Glomerular endothelial cell (primary cell): ENCODE data around the gene PAN3. TPM values are rescaled to one million over a fixed set of nuclear protein-coding genes. Genes with fewer than 3 reads are reported as not detected.
A peak's percentile ranks its signal among the peaks of the same experiment; 100 is the strongest.
"Not testable (repeated sequence)": the region's sequence is repeated elsewhere in the genome, so short reads cannot be mapped to it uniquely, and the experiment has no call there.

ENCODE experiments used
- DNase-seq: peaks from one replicate; pipeline ENCODE4 v3.0.0-alpha.2; 2011; ENCODE audit warnings: low read depth, low spot score; ENCODE audit errors: extremely low read depth
- total RNA-seq: library from RNA; depleted of rRNA; stranded (reverse); fragments of >200 nt; gene quantifications from 2 replicates; pipeline ENCODE4 v1.2.3, GENCODE V29; 2015

The PAN3 gene, protein sequence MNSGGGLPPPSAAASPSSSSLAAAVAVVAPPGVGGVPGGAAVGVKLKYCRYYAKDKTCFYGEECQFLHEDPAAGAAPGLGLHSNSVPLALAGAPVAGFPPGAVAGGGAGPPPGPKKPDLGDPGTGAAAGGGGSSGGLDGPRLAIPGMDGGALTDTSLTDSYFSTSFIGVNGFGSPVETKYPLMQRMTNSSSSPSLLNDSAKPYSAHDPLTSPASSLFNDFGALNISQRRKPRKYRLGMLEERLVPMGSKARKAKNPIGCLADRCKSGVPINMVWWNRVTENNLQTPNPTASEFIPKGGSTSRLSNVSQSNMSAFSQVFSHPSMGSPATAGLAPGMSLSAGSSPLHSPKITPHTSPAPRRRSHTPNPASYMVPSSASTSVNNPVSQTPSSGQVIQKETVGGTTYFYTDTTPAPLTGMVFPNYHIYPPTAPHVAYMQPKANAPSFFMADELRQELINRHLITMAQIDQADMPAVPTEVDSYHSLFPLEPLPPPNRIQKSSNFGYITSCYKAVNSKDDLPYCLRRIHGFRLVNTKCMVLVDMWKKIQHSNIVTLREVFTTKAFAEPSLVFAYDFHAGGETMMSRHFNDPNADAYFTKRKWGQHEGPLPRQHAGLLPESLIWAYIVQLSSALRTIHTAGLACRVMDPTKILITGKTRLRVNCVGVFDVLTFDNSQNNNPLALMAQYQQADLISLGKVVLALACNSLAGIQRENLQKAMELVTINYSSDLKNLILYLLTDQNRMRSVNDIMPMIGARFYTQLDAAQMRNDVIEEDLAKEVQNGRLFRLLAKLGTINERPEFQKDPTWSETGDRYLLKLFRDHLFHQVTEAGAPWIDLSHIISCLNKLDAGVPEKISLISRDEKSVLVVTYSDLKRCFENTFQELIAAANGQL
- 15.7 and 27.4 TPM in 2 replicates for total RNA-seq

DNA sequence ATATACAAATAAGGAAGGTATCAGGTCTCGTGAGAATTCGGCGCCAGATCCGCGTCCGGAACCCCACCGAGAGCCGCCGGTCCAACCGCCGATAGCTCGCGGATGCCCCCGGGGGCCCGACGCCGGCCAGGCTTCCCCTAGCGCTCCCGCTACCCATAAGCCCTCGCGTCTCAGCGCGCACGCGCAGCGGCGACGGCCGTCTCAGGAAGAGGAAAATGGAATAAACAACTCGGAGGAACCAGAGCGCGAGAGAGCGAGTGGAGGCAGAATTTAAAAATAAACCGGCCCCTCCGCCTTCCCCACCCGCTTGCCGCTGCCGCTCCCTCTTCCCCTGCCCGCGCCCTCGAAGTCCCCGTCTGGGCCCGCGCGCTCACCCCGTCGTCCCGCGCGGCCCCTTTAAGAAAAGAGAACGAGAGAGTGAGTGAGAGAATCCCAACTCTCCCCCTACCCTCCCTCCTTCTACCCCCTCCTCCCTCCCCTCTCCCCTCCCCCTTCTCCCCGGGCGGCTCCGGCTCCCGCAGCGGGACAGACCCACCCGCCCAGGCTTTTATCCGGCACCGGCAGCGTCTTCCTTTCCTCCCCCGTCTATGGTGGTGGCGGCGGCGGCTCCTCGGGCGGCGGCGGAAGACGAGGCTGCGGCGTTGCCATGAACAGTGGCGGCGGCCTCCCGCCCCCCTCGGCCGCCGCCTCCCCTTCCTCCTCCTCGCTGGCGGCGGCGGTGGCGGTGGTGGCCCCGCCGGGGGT is at the start of gene PAN3:
TSS of gene PAN3 (plus strand) at position 534 of the 744 bp plus-strand sequence. CDS start at position 647, 113 bp downstream.
- peak; percentile 47 for DNase-seq

DNA sequence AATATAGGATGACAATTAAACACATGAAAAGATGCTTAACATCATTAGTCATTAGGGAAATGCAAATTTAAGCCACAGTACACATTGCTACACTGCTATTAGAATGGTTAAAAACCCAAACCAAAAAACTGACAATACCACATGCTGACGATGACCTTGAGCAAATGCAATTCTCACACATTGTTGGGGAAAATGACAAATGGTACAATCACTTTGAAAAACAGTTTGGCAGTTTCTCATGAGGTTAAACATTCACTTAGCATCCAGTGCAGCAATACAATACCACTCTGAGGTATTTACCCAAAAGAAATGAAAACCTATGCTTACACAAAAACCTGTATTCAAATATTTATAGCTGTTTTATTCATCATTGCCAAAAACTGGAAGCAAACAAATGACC is 49.3 kb upstream of the PAN3 start:
- DNase-seq, result no peak

DNA sequence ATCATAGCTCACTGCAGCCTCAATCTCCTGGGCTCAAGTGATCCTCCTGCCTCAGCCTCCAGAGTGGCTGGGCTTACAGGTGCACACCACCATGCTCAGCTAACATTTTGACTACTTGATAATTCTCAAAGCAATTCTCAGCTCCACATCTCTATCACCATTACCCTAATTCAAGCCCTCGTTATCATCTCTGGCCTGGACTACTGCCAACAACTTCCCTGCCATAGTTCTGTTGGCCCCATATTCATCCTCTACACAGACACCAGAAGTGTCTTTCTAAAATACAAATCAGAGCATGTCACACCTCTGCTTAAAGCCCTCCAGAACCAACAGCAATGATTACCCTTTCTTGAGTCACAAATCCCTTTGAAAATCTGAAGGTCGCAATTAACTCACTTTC is 45.9 kb upstream of the PAN3 start:
- DNase-seq, result no peak

DNA sequence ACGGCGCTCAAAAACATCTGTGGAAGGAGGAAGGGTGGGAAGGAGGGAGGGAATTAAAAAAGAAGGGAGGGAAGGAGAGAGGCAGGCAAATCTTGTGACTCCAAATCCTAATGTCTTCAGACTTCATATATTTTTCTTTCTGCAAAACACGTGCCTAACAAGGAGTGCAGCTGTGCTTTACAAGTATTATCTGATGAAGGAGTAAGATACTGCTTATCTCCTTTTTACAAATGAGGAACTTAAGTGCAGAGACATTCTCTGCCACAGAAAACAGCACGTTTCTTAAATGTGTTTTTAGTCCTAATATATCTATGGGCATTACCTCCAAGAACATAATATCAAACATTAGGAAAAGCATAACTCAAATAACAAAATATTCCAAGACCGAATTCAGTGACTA is 44.5 kb upstream of the PAN3 start:
- no peak for DNase-seq

DNA sequence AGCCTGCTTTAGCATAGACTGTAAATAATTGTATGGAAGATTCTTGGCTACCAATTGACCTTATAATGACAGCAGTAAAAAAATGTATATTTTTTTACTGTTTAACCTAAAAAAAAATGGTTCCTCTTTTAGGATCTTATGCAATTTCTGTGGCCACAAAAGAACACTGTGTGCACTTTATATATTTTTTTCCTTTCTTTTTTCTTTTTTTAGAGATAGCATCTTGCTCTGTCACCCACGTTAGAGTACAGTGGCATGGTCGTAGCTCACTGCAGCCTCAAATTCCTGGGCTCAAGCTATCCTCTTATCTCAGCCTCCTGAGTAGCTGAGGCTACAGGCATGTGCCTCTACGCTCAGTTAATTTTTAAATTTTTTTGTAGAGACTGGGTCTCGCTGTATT is 44.0 kb upstream of the PAN3 start:
- no peak for DNase-seq

DNA sequence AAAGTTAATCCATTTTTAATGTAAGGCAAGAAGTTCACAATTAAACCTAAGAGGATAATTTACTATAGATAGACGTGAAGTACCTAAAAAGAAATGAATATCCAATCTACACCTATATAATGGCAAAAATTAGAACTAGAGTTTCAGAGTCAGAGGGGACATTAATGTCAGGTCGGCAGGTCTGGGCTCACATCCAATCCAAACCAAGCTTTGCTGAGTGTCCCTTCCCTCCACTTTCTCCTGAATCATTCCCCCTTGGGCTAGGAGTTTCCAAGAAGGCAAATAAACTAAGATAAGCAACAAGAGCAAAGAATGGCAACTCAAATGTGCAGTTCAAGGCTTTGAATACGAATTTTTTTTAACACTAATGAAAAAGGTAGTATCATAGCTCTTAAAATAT is 40.8 kb upstream of the PAN3 start:
- no peak for DNase-seq

DNA sequence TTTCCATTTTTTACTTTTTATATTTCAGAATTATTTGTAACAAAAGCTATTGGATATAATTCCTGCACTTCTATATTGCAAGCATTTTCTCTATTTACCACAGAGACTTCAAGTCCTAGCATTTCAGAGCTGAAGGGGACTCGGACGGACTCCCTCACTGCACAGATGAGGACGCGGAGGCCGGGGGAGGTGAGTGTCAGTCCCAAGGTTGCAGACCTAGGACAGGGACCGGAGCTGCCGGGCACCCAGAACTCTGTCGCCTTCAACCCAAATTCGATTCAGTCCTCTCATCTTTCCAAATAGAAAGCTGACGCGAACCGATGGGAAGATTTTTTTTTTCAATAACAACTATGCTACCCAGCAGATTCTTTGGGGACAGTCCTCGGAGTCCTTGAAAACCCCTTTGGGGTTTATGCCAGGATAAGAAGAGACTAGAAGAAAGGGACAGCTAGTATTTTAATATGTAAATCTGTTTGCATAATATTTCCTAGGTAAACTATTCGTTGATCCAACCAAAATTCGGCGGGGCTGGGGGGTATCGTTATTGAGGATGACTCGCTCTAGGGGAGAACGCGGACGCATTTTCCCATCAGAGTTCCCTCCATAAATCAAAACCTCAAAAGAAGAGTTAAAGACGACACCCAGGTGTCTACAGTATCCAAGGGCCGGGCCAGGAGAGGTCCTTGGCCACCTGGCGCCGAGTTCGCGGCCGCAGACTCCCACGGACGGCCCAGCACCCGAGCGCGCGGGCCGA is 38.8 kb upstream of the PAN3 start:
- no peak for DNase-seq

DNA sequence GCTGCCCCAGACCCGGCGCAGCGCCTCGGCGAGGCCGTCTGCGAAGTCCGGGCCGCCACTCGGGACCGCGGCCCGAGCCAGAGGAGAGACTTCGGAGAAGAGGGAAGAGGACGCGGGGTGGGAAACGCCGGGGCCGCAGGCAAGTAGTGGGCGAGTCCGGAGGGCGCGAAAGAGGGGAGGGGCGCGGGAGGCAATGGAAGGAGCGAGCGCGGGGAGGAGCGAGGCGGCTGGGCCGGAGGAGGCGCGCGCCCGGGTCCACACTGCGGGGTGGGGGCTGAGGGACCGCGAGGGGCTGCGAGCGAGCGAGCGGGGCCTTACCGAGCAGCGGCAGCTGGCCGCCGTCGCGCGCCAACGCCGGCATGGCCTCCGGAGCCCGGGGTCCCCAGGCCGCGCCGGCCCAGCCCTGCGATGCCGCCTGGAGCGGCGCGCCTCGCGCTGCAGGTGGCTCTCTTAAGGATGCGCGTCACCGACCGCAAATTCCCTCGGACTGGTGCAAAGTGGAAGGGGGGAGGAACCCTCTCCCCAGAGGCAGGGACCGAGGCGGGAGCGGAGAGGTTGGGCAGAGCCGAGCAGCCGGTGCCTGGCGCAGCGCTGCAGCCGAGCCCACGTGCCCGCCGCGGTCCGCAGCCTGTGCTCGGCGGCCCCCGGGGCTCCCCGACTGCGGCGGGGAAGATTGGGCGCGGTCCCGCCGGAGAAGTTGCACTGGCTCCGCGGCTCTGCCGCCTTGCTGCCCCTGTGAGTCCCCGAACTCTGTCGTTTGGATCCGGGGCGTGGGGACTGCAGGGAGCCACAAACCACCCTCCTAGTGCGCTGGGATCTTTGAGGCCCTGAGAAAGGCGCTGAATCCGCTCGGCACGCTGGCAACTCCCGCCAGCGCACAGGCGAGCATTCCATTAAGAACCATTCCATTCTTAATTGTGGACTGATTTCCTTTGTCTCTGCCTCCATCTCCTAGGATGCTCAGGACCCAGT is 37.9 kb upstream of the PAN3 start, which contains the start of gene FLT3:
TSS of gene FLT3 (minus strand) at position 427 of the 972 bp plus-strand sequence. CDS start at position 361, 66 bp downstream.
- no peak for DNase-seq

DNA sequence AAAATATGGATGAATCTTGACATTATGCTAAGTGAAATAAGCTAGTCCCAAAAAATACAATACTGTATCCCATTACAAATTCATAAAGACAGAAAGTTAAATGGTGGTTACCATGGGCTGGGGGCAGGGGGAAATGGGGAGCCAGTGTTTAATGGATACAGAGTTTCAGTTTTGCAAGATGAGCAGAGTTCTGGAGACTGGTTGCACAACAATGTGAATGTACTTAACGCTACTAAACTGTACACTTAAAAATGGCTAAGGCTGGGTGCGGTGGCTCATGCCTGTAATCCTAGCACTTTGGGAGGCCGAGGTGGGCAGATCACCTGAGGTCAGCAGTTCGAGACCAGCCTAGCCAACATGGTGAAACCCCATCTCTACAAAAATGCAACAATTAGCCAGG is 36.5 kb upstream of the PAN3 start:
- not testable (repeated sequence) for DNase-seq

DNA sequence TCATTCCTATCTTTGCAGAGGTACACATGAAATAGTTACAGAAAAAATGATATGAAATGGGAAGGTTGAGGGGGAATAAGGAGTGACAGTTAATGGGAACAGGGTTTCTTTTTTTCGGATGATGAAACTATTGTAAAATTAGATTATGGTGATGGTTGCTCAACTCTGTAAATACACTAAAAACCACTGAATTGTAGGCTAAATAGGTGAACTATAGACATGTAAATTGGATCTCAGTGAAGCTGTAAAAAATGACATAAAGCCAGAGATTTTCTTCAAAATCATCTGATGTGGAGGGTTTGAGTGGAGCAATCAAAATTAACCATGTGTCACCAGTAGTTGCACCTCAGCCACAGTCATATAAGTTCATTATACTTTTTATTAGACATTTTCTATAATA is 31.4 kb upstream of the PAN3 start:
- no peak for DNase-seq

DNA sequence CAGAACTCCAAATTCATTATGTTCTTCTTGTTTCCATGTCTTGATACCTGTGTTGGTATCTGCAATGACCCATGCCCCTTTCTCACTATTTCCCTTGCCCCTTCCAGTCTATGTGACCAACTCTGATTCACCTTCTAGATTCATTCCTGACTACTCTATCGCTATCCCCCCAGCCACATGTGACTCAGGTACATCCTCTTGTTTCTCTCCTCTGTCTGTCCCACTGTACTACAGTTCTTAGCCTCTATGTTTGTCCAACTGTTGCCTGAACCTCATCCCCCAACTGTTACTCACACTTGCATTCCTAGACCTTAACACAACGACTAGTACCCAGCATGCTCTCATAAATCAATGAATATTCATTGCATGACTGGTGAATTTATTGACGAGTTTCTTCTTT is 27.9 kb upstream of the PAN3 start:
- DNase-seq, result no peak

DNA sequence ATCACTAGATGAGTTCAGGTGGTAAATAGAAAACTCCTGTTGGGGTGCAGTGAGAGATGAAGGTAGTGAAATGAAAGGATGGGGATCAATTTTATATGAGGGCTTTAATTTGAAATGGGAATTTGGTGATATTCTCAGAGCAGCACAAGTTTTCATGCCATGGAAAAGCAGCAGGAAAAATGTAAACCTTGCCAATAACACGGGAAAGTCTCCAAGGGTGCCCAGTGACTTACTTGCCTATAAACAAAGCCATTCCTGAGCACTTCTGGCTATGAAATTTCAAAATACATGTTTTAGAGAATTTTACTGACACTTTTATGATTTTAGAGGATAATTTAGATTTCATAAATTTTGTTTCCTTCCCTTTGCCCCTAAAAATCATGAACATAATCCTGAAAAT is 21.6 kb upstream of the PAN3 start:
- no peak for DNase-seq

DNA sequence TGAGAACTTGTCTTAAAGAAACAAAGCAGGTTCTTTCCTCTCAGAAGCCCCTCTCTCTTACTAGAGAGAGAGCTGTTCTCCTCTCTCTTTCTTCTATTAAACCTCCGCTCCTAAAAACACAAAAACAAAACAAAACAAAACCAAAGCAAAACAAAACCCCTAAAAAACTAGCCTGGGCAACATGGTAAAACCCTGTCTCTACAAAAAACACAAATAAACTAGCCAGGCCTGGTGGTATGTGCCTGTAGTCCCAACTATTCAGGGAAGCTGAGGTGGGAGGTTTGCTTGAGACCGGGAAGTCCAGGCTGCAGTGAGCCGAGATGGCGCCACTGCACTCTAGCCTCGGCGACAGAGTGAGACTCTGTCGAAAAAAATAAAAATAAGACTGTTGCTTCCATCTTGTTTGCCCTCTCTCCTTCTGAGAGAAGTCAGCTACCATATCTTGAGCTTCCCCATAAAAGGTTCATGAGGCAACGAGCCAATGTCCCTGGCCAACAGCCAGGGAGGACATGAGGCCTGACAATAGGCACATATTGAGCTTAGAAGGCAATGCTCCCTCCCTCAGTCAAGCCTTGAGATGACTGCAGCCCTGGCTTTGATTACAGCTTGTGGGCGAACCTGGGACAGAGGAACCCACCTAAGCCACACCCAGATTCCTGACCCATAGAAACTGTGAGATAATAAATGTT is 20.5 kb upstream of the PAN3 start:
- no peak for DNase-seq

DNA sequence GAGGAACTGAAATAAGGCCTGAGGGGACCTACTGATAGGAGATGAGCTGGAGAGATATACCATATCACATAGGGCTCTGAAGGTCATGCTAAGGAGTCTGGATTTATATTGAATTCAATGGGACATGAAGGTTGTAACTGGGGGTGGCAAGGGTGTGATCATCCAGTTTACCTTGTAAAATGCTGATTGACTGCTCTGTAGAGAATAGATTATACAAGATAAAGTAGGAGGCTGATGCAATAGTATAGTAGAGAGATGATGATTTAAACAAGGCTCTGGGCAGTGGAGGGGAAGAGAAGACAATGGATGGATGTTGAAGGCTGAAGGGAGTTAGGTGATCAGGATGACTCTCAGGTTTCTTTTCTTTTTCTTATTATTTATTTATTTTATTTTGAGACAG is 18.0 kb upstream of the PAN3 start:
- no peak for DNase-seq

DNA sequence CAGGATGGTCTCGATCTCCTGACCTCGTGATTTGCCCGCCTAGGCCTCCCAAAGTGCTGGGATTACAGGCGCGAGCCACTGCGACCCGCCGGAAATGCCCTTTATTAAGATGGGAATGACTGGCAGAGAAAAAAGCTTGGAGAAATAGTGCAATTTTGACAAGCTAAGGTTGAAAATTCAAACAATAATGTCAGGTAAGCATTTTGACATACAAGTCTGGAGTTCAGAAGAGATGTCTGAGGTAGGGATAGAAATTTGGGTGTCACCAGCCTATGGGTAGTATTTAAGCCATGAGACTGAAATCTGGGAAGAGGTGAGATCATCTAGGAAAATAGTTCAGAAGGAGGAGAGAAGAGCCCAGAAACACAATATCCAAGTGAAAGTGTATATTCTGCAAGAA is 17.1 kb upstream of the PAN3 start:
- DNase-seq, result no peak

DNA sequence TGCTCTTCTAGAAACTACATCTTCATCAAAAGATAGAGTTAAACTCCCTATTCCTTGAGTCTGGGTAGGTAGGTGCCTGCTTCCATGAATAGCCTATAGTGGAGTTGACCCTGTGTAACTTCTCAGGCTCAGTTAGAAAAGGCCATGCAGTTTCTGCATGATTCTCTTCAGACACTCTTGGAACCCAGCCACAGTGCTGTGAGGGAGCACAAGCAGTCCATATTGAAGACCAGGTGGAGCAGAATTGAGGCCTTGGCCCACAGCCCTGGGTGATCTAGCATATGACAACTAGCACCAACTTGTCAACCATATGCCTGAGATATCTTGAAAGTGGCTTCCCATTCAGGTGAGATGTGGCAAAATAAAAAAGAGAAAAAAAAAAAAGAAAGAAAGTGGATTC is 10.3 kb upstream of the PAN3 start:
- no peak for DNase-seq

DNA sequence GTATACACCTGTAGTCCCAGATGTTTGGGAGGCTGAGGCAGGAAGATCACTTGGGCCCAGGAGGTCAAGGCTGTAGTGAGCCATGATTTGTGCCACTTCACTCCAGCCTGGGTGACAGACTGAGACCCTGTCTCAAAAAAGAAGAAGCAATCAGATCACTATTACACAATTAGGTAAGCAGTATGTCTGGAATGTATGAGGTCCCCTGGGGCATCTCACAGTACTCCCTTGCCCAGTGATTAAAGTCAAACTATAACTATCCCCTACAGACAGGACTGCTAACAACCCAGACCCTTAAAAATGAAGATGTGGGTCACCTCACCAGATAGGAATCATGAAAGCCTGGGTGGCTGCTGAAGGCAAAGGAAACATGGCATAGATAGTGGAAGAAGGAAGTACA is 9.4 kb upstream of the PAN3 start:
- DNase-seq, result no peak

DNA sequence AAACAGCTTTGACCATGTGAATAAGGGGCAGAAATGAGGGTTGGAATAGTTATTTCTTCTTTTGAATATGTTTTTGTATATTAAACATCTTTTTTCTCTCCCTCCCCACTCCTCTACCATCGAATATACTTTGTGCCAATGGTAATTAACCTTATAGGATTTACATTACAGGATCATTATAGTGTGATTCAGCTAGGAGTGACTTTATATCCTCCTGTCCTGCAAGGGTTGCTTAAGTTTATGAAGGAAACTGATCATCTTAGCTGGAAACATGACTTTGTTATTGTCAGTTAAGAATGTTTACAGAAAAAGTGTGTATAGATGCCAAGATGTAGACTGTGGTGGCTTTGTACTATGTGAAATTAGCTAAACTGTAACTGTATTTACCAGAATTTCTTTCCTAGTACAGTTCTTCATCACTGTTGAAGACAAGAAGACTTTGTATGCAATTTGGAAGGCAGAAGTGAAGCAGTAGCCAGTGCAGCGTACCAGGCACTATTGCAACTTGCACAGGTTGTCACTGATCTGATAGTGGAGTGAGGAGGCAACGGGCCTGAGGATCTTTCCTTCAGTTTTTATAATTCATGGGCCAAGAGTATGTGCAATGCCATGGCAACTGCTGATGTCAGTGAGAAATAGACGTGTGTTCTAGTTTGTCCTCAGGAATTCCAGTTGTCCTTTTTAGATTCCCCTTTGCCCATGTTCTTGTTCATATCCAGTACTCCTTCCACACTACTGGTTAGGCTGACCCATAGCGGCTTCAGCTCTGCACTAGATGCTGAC is 8.2 kb upstream of the PAN3 start:
- no peak for DNase-seq
